Left lung (tissue), 10 donors: Measurements from ENCODE around the gene SECTM1. TPM values are rescaled to one million over a fixed set of nuclear protein-coding genes. Genes with fewer than 3 reads are reported as not detected.

Experiments used
- ATAC-seq: fragments of 200-7000 bp; cut with Tn5 transposase; one replicate; pipeline ENCODE4 v1.9.1; 2020; ENCODE audit warnings: moderate library complexity
- DNase-seq, 4 donors: peaks; one replicate each; pipeline ENCODE4 v3.0.0-alpha.2; 2013 to 2020
- H3K27ac ChIP-seq, 2 donors: fragments of 200-600 bp; sonication (generic) in 1 of 2; one replicate each; pipeline versions ENCODE4 v1.5.0 to v1.8.0; 2020 to 2021
- H3K27me3 ChIP-seq, 2 donors: fragments of 200-600 bp; sonication (generic) in 1 of 2; one replicate each; pipeline versions ENCODE4 v1.5.0 to v1.8.0; 2020 to 2021
- H3K36me3 ChIP-seq, 2 donors: fragments of 200-600 bp; sonication (generic) in 1 of 2; one replicate each; pipeline versions ENCODE4 v1.5.0 to v1.8.0; 2020 to 2021
- H3K4me1 ChIP-seq, 2 donors: fragments of 200-600 bp; one replicate each; pipeline ENCODE4 v1.8.0; 2021
- H3K4me3 ChIP-seq, 2 donors: fragments of 200-600 bp; sonication (generic) in 1 of 2; one replicate each; pipeline versions ENCODE4 v1.5.0 to v1.8.0; 2020 to 2021; ENCODE audit warnings: mild to moderate bottlenecking in 1 of 2
- H3K9me3 ChIP-seq, 2 donors: fragments of 200-600 bp; sonication (generic) in 1 of 2; one replicate each; pipeline versions ENCODE4 v1.5.0 to v1.8.0; 2020 to 2021
- CTCF ChIP-seq, 2 donors: fragments of 200-600 bp; sonication (generic) in 1 of 2; IDR thresholded peaks; one replicate each; pipeline versions ENCODE4 v1.5.0 to v1.8.0; 2021; ENCODE audit warnings: antibody characterized with exemption in 2 of 2
- intact Hi-C, 2 donors: fragments of 100-400 bp; cut with DNase I; formaldehyde crosslinking; loops; one replicate each; pipeline versions ENCODE4 v1.11.2 to v1.14.2; 2022
- polyA plus RNA-seq, 6 donors: library from polyadenylated mRNA; unstranded; fragments of 120-200 nt; gene quantifications; one replicate each; pipeline ENCODE4 v1.2.1, GENCODE V29; 2013; ENCODE audit not compliant: insufficient read length in 6 of 6
- total RNA-seq, 2 donors: library from RNA; stranded (reverse); fragmentation: NEBNext Ultra II Directional; extraction: Animal tissue kit (Norgen Biotek cat#: 25700); gene quantifications; one replicate each; pipeline ENCODE4 v1.2.1, GENCODE V29; 2021
- donor health status: DM: no; HTN: yes; CAD: no.
- donor health status: DM: no; HTN: no; CAD: no.

The SECTM1 gene
- total and polyA plus RNA-seq, 8 donors = 1.9 to 36.8 (median 2.7) TPM

- no peak overlapping the region for H3K4me3 ChIP-seq
- no peak for TF ChIP-seq CTCF (IDR thresholded peaks at IDR 0.05)
- no peaks in the 10 kb centered on the region for H3K27me3 ChIP-seq
- H3K9me3 ChIP-seq = no peaks in the 10 kb centered on the region
- intact Hi-C loops = loop anchor here in 1 of 2 donors (10.0 kb wide), 1 partner anchor 61 kb away; no protein-coding TSS in a partner anchor
- DNase-seq = no peak
- H3K36me3 ChIP-seq = no peaks in the 10 kb centered on the region
- peak overlapping the region in 1 of 2 donors; percentile 57 for H3K27ac ChIP-seq
- peaks cover 17 to 79% of the 10 kb centered on the region in 2 donors for H3K4me1 ChIP-seq
- ATAC-seq = no peak
Observed at GRCh38 chr17:82295472-82295814, 38.1 kb downstream of the SECTM1 start.

GRCh38 chr17:82294064-82294773 is 39.3 kb downstream of the SECTM1 start:
- peaks cover 17 to 68% of the 10 kb centered on the region in 2 donors for H3K4me1 ChIP-seq
- TF ChIP-seq CTCF (IDR thresholded peaks at IDR 0.05) = no peak
- DNase-seq = no peak
- H3K9me3 ChIP-seq = no peaks in the 10 kb centered on the region
- intact Hi-C loops = loop anchor here in 1 of 2 donors (10.0 kb wide), 1 partner anchor 59 kb away; no protein-coding TSS in a partner anchor
- no peaks in the 10 kb centered on the region for H3K36me3 ChIP-seq
- H3K27me3 ChIP-seq = no peaks in the 10 kb centered on the region
- H3K27ac ChIP-seq = peak overlapping the region in 1 of 2 donors; percentile 82
- no peak for ATAC-seq
- peak overlapping the region in 1 of 2 donors; percentile 79 for H3K4me3 ChIP-seq

GRCh38 chr17:82292251-82293154 is 41.1 kb downstream of the SECTM1 start:
- peak overlapping the region; percentile 92 for H3K27ac ChIP-seq
- peaks cover 4 to 68% of the 10 kb centered on the region in 2 donors for H3K4me1 ChIP-seq
- H3K27me3 ChIP-seq = no peaks in the 10 kb centered on the region
- DNase-seq = peak; percentile 92 to 97 (median 95)
- intact Hi-C loops = loop anchor here in 1 of 2 donors (10.0 kb wide), 1 partner anchor 58 kb away; no protein-coding TSS in a partner anchor
- TF ChIP-seq CTCF (IDR thresholded peaks at IDR 0.05) = no peak
- H3K4me3 ChIP-seq = peak overlapping the region; percentile 79 to 85
- no peaks in the 10 kb centered on the region for H3K9me3 ChIP-seq
- ATAC-seq = peak; percentile 89
- no peaks in the 10 kb centered on the region for H3K36me3 ChIP-seq

GRCh38 chr17:82291582-82292250 is 41.9 kb downstream of the SECTM1 start:
- Histone ChIP-seq H3K4me1 (peaks cover 0 to 66% of the 10 kb centered on the region in 2 donors), H3K27ac (peak overlapping the region; percentile 92), H3K27me3 (no peaks in the 10 kb centered on the region), H3K9me3 (no peaks in the 10 kb centered on the region), H3K36me3 (no peaks in the 10 kb centered on the region), H3K4me3 (peak overlapping the region; percentile 79 to 85)
- DNase-seq (peak in 1 of 4 donors; percentile 65), ATAC-seq (no peak)
- intact Hi-C loops = loop anchor here in 1 of 2 donors (10.0 kb wide), 1 partner anchor 57 kb away; no protein-coding TSS in a partner anchor
- TF ChIP-seq CTCF (IDR thresholded peaks at IDR 0.05) = no peak
